K562 (cell line): ENCODE measurements around the gene KRT83. TPM values are rescaled to one million over a fixed set of nuclear protein-coding genes. Genes with fewer than 3 reads are reported as not detected.
A peak's percentile ranks its signal among the peaks of the same experiment; 100 is the strongest.

Source experiments
- ATAC-seq: fragments of 200-7000 bp; cut with Tn5 transposase; 3 replicates; pipeline ENCODE4 v1.9.1; 2020; ENCODE audit warnings: moderate library complexity
- BruUV-seq: library from RNA; stranded (reverse); fragments of 400-500 nt; replicated peaks from 2 replicates; lab custom pipeline; 2021; lab: Mats Ljungman, UMichigan
- CTCF ChIA-PET: fragments of 300-600 bp; formaldehyde crosslinking; extraction: SDS; loops from one replicate; lab custom pipeline; 2021; ENCODE audit warnings: low intra/inter-chr PET ratio; lab: Yijun Ruan, JAX
- POLR2A ChIA-PET: fragments of 300-600, 350-650 bp; sonication (Branson Sonifier 250); formaldehyde crosslinking; extraction: SDS; loops from one replicate; lab custom pipeline; 2021; ENCODE audit warnings: antibody characterized with exemption, inconsistent platforms; lab: Yijun Ruan, JAX
- DNase-seq, 4 experiments: peaks; one replicate each; pipeline versions ENCODE4 v3.0.0 to v3.0.0-alpha.2; 2011 to 2018; ENCODE audit warnings: low spot score in 3 of 4, mixed read lengths in 3 of 4; ENCODE audit errors: extremely low read depth in 1 of 4
- FAIRE-seq: peaks from 2 replicates; lab custom pipeline; 2011; peaks lifted over from hg19 to GRCh38; lab: Jason Lieb, UNC
- H2AFZ ChIP-seq: 2 replicates; pipeline ENCODE4 v1.6.0; 2011; ENCODE audit warnings: low read depth, low read length, control low read depth, inconsistent platforms
- H3K27ac ChIP-seq: fragments of 200-600 bp; 3 replicates; pipeline ENCODE4 v1.8.0; 2011; ENCODE audit warnings: low read depth, mild to moderate bottlenecking, control low read depth, inconsistent platforms, low read length, moderate library complexity, mixed read lengths; ENCODE audit errors: extremely low read depth
- H3K27me3 ChIP-seq, 2 experiments: fragments of 300-600 bp in 1 of 2; 2 replicates in 1 of 2; 3 replicates in 1 of 2; pipeline versions ENCODE4 v1.6.0 to v1.8.0; 2011; ENCODE audit warnings: inconsistent platforms in 2 of 2, low read length in 2 of 2, mild to moderate bottlenecking in 1 of 2, mixed read lengths in 1 of 2, moderate library complexity in 1 of 2; ENCODE audit not compliant: control insufficient read depth in 2 of 2, insufficient read depth in 2 of 2
- H3K36me3 ChIP-seq: fragments of 300-600 bp; 3 replicates; pipeline ENCODE4 v1.8.0; 2011; ENCODE audit warnings: mild to moderate bottlenecking, low read length, inconsistent platforms; ENCODE audit not compliant: control insufficient read depth, insufficient read depth
- H3K4me1 ChIP-seq, 2 experiments: fragments of 200-600 bp in 1 of 2; replicated peaks in 1 of 2; 2 replicates in 1 of 2; 3 replicates in 1 of 2; pipeline versions ENCODE4 v1.5.1 to v1.8.0; 2011; ENCODE audit warnings: inconsistent platforms in 2 of 2, low read length in 2 of 2, mild to moderate bottlenecking in 1 of 2, mixed read lengths in 1 of 2, moderate library complexity in 1 of 2; ENCODE audit not compliant: control insufficient read depth in 2 of 2, insufficient read depth in 2 of 2
- H3K4me2 ChIP-seq: 2 replicates; pipeline ENCODE4 v1.6.1; 2011; ENCODE audit warnings: low read length, control low read depth, inconsistent platforms, mixed read lengths; ENCODE audit not compliant: insufficient read depth
- H3K4me3 ChIP-seq: fragments of 200-600 bp; sonication (generic), shearing (Covaris generic); 2 replicates; pipeline ENCODE4 v1.5.1; 2016; ENCODE audit warnings: control low read depth, inconsistent platforms
- H3K79me2 ChIP-seq: fragments of 200-600 bp; 3 replicates; pipeline ENCODE4 v1.8.0; 2011; ENCODE audit warnings: low read length, inconsistent platforms; ENCODE audit not compliant: control insufficient read depth, insufficient read depth
- H3K9ac ChIP-seq, 2 experiments: 2 replicates each; pipeline versions ENCODE4 v1.6.0 to v1.6.1; 2011; ENCODE audit warnings: low read depth in 2 of 2, low read length in 2 of 2, control low read depth in 1 of 2, inconsistent platforms in 1 of 2, mild to moderate bottlenecking in 1 of 2, mixed read lengths in 1 of 2; ENCODE audit not compliant: insufficient read depth in 1 of 2
- H3K9me1 ChIP-seq: one replicate; pipeline ENCODE4 v1.6.0; 2011; ENCODE audit warnings: inconsistent platforms, mild to moderate bottlenecking, low read length, moderate library complexity; ENCODE audit not compliant: control insufficient read depth, insufficient read depth
- H3K9me3 ChIP-seq: replicated peaks from 2 replicates; pipeline ENCODE4 v1.5.1; 2011; ENCODE audit warnings: low read depth, low read length, inconsistent platforms; ENCODE audit not compliant: control insufficient read depth, insufficient read depth
- H4K20me1 ChIP-seq: replicated peaks from 2 replicates; pipeline ENCODE4 v1.6.1; 2011; ENCODE audit warnings: low read length, inconsistent platforms, mixed read lengths; ENCODE audit not compliant: control insufficient read depth, insufficient read depth
- KDM5B ChIP-seq: fragments of 200-600 bp; sonication (generic); IDR thresholded peaks from 2 replicates; pipeline ENCODE4 v1.6.1; 2012; ENCODE audit warnings: low read depth, mild to moderate bottlenecking, moderate library complexity, low read length, control low read depth, inconsistent platforms; ENCODE audit not compliant: insufficient replicate concordance
- MAFF ChIP-seq: IDR thresholded peaks from 2 replicates; pipeline ENCODE4 v1.6.1; 2012; ENCODE audit warnings: low read length, improper control_type of control experiment
- RAD21 ChIP-seq, 2 experiments: fragments of 250-450 bp in 1 of 2; fragments of 450-650 bp in 1 of 2; sonication (Bioruptor Pico) in 1 of 2; formaldehyde crosslinking in 1 of 2; IDR thresholded peaks in 1 of 2; conservative IDR thresholded peaks in 1 of 2; 2 replicates each; pipeline versions ENCODE4 v1.4.0 to v1.8.0; 2020 to 2022; ENCODE audit warnings: mild to moderate bottlenecking in 2 of 2, moderate library complexity in 1 of 2
- TAF9B ChIP-seq: fragments of 450-650 bp; IDR thresholded peaks from 2 replicates; pipeline ENCODE4 v1.6.1; 2018; ENCODE audit warnings: mild to moderate bottlenecking; ENCODE audit not compliant: partially characterized antibody
- WGBS: fragments of 100-300 bp; shearing (Covaris generic); methylation state at CpG from one replicate; pipeline ENCODE4 v1.1.6; 2016; ENCODE audit warnings: low coverage, mixed read lengths; ENCODE audit not compliant: insufficient coverage; ENCODE audit errors: missing lambda C conversion rate; 5-methylcytosine and 5-hydroxymethylcytosine counted together
- in situ Hi-C: fragments of 300-500 bp; cut with MboI; formaldehyde crosslinking; loops from 4 replicates; pipeline ENCODE4 v1.15.0; 2018; ENCODE audit warnings: inconsistent platforms, mixed read lengths
- intact Hi-C: fragments of 100-400 bp; cut with micrococcal nuclease; formaldehyde crosslinking; loops from 2 replicates; pipeline ENCODE4 v1.14.2; 2022
- polyA plus RNA-seq, 8 experiments: library from polyadenylated mRNA; depleted of rRNA in 4 of 8; stranded (reverse) in 5 of 8; unstranded in 3 of 8; fragments of >200 nt; fragmentation: Nextera tagmentation in 2 of 8; fragmentation: Illumina TruSeq in 1 of 8; extraction: Ambion mirVana in 2 of 8; extraction: Trizol in 1 of 8; gene quantifications; 2 replicates each; pipeline versions ENCODE4 v1.2.1 to v1.2.3, GENCODE V29; 2011 to 2014; ENCODE audit warnings: inconsistent platforms in 1 of 8, missing spikeins in 1 of 8
- total RNA-seq, 7 experiments: library from RNA; depleted of rRNA in 6 of 7; stranded (reverse); fragments of >200 nt in 6 of 7; fragmentation: Illumina TruSeq in 2 of 7; extraction: Trizol in 2 of 7; gene quantifications; 2 replicates each; pipeline versions ENCODE4 v1.2.1 to v1.2.3, GENCODE V29; 2011 to 2021; ENCODE audit warnings: low replicate concordance in 1 of 7
- TF ChIP-seq, protein P1 (sequence below), 3 experiments: IDR thresholded peaks in 2 of 3; conservative IDR thresholded peaks in 1 of 3; 2 replicates each; pipeline ENCODE4 v1.5.1; 2011 to 2012; ENCODE audit warnings: low read length in 3 of 3, mild to moderate bottlenecking in 3 of 3, control low read depth in 2 of 3, improper control_type of control experiment in 1 of 3, inconsistent platforms in 1 of 3, low read depth in 1 of 3, mixed read lengths in 1 of 3, moderate library complexity in 1 of 3; ENCODE audit not compliant: insufficient read depth in 2 of 3
- TF ChIP-seq, protein P2 (sequence below), 2 experiments: fragments of 450-650 bp; formaldehyde crosslinking in 1 of 2; IDR thresholded peaks; 2 replicates each; pipeline versions ENCODE4 v1.4.0 to v1.6.1; 2014 to 2020; ENCODE audit warnings: mild to moderate bottlenecking in 2 of 2, borderline replicate concordance in 1 of 2, low read depth in 1 of 2

Gene KRT83
- total and polyA plus RNA-seq, 9 of the 15 experiments (the other 6 are each of a cell fraction or from before 2014, with no cell fraction given) = not detected

DNA sequence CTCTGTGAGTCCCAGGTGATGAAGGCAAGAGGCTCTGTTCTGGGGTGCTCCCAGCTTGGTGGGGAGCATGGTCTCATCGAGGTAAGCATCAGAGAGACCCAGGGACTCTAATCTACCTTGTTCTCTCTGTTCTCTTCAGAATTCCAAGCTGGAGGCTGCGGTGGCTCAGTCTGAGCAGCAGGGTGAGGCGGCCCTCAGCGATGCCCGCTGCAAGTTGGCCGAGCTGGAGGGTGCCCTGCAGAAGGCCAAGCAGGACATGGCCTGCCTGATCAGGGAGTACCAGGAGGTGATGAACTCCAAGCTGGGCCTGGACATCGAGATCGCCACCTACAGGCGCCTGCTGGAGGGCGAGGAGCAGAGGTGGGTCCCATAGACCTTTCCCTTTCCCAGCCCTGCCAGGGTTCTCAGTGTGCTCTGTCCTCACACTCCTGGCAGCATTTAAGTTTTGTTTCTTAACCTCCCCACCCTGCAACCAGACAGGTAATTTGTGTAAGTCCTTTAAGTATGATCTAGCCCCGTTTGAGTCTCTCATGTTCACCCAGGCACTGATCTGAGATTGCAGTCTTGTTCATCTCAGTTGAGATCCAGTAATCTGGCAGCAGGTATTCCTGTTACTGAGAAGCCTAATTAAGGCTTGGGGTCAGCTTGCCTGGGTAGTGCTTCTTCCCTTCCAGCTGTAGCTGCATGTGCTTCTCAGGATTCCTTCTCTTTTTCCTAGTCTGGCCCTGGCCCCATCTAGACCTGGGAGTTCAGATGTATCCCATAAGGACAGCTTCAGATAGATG, 15.1 kb downstream of the KRT83 start:
- peak; percentile 65; the same call in 2 of the 3 replicates for ATAC-seq
- H3K9me3 ChIP-seq = no peaks in the 10 kb centered on the region
- no peaks in the 10 kb centered on the region for H3K9me1 ChIP-seq
- no peak overlapping the region for H3K4me3 ChIP-seq
- FAIRE-seq = no peak
- WGBS = 0% methylated on average over 7 of the region's 11 CpGs
- no peak overlapping the region for H2AFZ ChIP-seq
- peaks cover 0 to 8% of the 10 kb centered on the region in 2 experiments; a peak in 2 of 5 replicates for H3K4me1 ChIP-seq
- BruUV-seq = no TSS peak
- no peaks in the 10 kb centered on the region; the same call in 1 of the 2 replicates for H4K20me1 ChIP-seq
- peaks cover 18 to 42% of the 10 kb centered on the region in 2 experiments; a peak in 4 of 5 replicates for H3K27me3 ChIP-seq
- H3K79me2 ChIP-seq = no peaks in the 10 kb centered on the region
- no peak for DNase-seq
- CTCF ChIA-PET = no interaction called here
- no peak overlapping the region for H3K27ac ChIP-seq
- in situ Hi-C loops = no loop called here
- no peaks in the 10 kb centered on the region for H3K36me3 ChIP-seq
- POLR2A ChIA-PET = interaction anchor here (0.6 kb wide), 1 partner anchor 590 kb away, joined by 4 read pairs; no protein-coding TSS in a partner anchor
- no peak overlapping the region for H3K9ac ChIP-seq
- no peak overlapping the region for H3K4me2 ChIP-seq
- intact Hi-C loops = no loop called here
- TF ChIP-seq, protein P1, sequence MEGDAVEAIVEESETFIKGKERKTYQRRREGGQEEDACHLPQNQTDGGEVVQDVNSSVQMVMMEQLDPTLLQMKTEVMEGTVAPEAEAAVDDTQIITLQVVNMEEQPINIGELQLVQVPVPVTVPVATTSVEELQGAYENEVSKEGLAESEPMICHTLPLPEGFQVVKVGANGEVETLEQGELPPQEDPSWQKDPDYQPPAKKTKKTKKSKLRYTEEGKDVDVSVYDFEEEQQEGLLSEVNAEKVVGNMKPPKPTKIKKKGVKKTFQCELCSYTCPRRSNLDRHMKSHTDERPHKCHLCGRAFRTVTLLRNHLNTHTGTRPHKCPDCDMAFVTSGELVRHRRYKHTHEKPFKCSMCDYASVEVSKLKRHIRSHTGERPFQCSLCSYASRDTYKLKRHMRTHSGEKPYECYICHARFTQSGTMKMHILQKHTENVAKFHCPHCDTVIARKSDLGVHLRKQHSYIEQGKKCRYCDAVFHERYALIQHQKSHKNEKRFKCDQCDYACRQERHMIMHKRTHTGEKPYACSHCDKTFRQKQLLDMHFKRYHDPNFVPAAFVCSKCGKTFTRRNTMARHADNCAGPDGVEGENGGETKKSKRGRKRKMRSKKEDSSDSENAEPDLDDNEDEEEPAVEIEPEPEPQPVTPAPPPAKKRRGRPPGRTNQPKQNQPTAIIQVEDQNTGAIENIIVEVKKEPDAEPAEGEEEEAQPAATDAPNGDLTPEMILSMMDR (IDR thresholded peaks at IDR 0.05 in 2 of 3, conservative IDR thresholded peaks at IDR 0.05 in 1 of 3; ENCODE audit: insufficient read depth in 2 of 3, low read depth in 1 of 3, low read length in 3 of 3) = peak in 2 of 3 experiments; percentile 16 to 19; a peak in 2 of 6 replicates
- TF ChIP-seq RAD21 (CRISPR knock-in tag; conservative IDR thresholded peaks at IDR 0.05 in 1 of 2, IDR thresholded peaks at IDR 0.05 in 1 of 2) = peak; percentile 21 to 45; a peak in 2 of 4 replicates
- TF ChIP-seq, protein P2, sequence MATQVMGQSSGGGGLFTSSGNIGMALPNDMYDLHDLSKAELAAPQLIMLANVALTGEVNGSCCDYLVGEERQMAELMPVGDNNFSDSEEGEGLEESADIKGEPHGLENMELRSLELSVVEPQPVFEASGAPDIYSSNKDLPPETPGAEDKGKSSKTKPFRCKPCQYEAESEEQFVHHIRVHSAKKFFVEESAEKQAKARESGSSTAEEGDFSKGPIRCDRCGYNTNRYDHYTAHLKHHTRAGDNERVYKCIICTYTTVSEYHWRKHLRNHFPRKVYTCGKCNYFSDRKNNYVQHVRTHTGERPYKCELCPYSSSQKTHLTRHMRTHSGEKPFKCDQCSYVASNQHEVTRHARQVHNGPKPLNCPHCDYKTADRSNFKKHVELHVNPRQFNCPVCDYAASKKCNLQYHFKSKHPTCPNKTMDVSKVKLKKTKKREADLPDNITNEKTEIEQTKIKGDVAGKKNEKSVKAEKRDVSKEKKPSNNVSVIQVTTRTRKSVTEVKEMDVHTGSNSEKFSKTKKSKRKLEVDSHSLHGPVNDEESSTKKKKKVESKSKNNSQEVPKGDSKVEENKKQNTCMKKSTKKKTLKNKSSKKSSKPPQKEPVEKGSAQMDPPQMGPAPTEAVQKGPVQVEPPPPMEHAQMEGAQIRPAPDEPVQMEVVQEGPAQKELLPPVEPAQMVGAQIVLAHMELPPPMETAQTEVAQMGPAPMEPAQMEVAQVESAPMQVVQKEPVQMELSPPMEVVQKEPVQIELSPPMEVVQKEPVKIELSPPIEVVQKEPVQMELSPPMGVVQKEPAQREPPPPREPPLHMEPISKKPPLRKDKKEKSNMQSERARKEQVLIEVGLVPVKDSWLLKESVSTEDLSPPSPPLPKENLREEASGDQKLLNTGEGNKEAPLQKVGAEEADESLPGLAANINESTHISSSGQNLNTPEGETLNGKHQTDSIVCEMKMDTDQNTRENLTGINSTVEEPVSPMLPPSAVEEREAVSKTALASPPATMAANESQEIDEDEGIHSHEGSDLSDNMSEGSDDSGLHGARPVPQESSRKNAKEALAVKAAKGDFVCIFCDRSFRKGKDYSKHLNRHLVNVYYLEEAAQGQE (IDR thresholded peaks at IDR 0.05; ENCODE audit: borderline replicate concordance) = peak; percentile 17; the same call in 1 of the 2 replicates
- TF ChIP-seq, protein P2 (CRISPR knock-in tag; IDR thresholded peaks at IDR 0.05; ENCODE audit: low read depth) = no peak
- TF ChIP-seq KDM5B = no peak
- no peak for TF ChIP-seq MAFF
- no peak for TF ChIP-seq TAF9B
